T-helper 9 cell (primary cell): ENCODE data around the gene CAPRIN2.

Experiments
- DNase-seq: peaks from one replicate; pipeline ENCODE4 v3.0.0-alpha.2; 2020

CAPRIN2 gene

GRCh38 chr12:30698346-30698745 lies 56.4 kb downstream of the CAPRIN2 start:
- no peak for DNase-seq

- no peak for DNase-seq
Observed at GRCh38 chr12:30696943-30697342, 57.8 kb downstream of the CAPRIN2 start.

- DNase-seq, result no peak
Observed at GRCh38 chr12:30696486-30696885, 58.3 kb downstream of the CAPRIN2 start.

GRCh38 chr12:30696103-30696408 lies 58.7 kb downstream of the CAPRIN2 start:
- no peak for DNase-seq

GRCh38 chr12:30695199-30696102 lies 59.3 kb downstream of the CAPRIN2 start, which contains the start of gene IPO8:
IPO8 (minus strand) TSS chr12:30695869; CDS start chr12:30695647, 222 bp downstream.
- DNase-seq, result peak; percentile 78

- no peak for DNase-seq
Observed at GRCh38 chr12:30694412-30695198, 60.1 kb downstream of the CAPRIN2 start.

- no peak for DNase-seq
Observed at GRCh38 chr12:30692470-30692869, 62.3 kb downstream of the CAPRIN2 start.

- no peak for DNase-seq
Observed at GRCh38 chr12:30691122-30691879, 63.5 kb downstream of the CAPRIN2 start.

- no peak for DNase-seq
Observed at GRCh38 chr12:30687265-30687986, 67.3 kb downstream of the CAPRIN2 start.

- DNase-seq, result no peak
Observed at GRCh38 chr12:30679241-30679640, 75.5 kb downstream of the CAPRIN2 start.

GRCh38 chr12:30678221-30678620 lies 76.5 kb downstream of the CAPRIN2 start:
- no peak for DNase-seq

- no peak for DNase-seq
Observed at GRCh38 chr12:30661210-30661609, 93.5 kb downstream of the CAPRIN2 start.
